Activated naive CD4-positive, alpha-beta T cell treated with anti-CD3 and anti-CD28 coated beads, Interleukin-2, amount 50 U/mL, for 72 hours (primary cell): ENCODE results near the gene DTX2. TPM values are rescaled to one million over a fixed set of nuclear protein-coding genes. Genes with fewer than 3 reads are reported as not detected.
"Not testable (repeated sequence)": the region's sequence is repeated elsewhere in the genome, so short reads cannot be mapped to it uniquely, and the experiment has no call there.

ENCODE experiments used
- ATAC-seq, 2 donors: fragments of 150-1000 bp; cut with Tn5 transposase; 2 replicates each; pipeline ENCODE4 v1.10.0; 2021; ENCODE audit warnings: mild to moderate bottlenecking in 2 of 2, moderate library complexity in 2 of 2
- DNase-seq, 2 donors: peaks; one replicate each; pipeline ENCODE4 v3.0.0; 2021 to 2022; ENCODE audit warnings: low spot score in 2 of 2
- H3K27ac Mint-ChIP-seq, 2 donors: one replicate each; pipeline ENCODE4 v1.8.0; 2022; ENCODE audit warnings: mild to moderate bottlenecking in 2 of 2, mixed read lengths in 2 of 2
- H3K36me3 Mint-ChIP-seq, 2 donors: one replicate each; pipeline ENCODE4 v1.8.0; 2022; ENCODE audit warnings: mixed read lengths in 2 of 2
- H3K9me3 Mint-ChIP-seq, 2 donors: one replicate each; pipeline ENCODE4 v1.8.0; 2022; ENCODE audit warnings: mixed read lengths in 2 of 2
- total RNA-seq, 2 donors: library from RNA; stranded (reverse); gene quantifications; one replicate each; pipeline ENCODE4 v1.2.3, GENCODE V29; 2022

The DTX2 gene
- total RNA-seq, 2 donors from 2014 or later = 22.3 to 28.5 TPM

- ATAC-seq, H3K36me3 Mint-ChIP-seq, H3K9me3 Mint-ChIP-seq, H3K27ac Mint-ChIP-seq, DNase-seq: not testable (repeated sequence)
These were observed 22.2 kb upstream of the DTX2 start for GRCh38 chr7:76439120-76439888.

DNA sequence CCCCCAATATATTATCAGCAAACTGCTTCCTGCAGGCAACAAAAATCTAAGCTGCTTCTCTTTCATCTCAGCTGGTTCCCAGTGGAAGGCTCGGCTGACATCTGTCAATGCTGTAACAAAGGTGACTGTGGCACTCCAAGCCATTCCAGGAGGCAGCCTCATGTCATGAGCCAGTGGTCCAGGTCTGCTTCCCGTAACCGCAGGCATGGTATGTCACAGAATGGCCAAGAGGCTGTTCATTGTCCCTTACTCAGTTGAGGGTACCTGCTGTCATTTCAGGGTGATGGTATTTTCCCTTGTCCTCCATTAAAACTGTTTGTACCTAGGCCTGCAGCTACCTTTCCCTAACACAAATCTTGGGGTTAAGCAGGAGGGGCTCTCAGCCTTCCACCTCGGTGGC is 21.1 kb upstream of the DTX2 start:
- not testable (repeated sequence) for ATAC-seq, H3K36me3 Mint-ChIP-seq, H3K27ac Mint-ChIP-seq, DNase-seq, H3K9me3 Mint-ChIP-seq

GRCh38 chr7:76441792-76442191 is 19.7 kb upstream of the DTX2 start:
- not testable (repeated sequence) for H3K27ac Mint-ChIP-seq, H3K36me3 Mint-ChIP-seq, H3K9me3 Mint-ChIP-seq, DNase-seq
- ATAC-seq = peak; percentile 48

DNA sequence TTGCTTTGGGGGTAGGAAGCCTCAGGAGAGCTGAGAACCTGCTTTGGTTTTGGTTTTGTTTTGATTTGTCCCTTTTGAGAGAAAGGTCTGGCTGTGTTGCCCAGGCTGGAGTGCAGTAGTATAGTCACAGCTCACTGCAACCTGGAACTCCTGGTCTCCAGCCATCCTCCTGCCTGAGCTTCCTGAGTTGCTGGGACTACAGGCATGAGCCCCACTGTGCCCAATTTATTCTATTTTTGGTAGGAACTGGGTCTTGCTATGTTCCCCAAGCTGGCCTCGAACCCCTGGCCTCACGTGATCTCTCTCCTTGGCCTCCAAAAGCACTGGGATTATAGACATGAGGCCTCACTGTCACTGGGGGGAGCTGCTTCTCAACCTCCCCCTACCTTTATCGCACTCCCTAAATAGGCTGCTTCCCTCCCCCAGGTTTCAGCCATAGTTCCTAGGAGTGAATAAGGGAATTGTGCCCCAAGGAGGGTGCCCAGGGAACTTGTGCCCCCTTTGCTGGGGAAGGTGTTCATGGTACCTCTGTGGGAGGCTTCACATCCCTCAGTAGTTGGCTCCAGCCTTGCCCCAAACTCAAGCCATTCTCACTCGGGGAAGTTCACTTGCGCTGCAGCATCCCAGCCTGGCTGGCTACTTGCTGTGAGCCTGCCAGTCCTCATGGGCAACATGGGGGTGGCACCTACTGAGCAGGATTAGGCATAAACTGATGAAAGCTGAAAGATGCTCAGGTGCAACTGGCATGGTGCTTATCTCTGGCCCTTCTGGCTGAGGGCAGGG is 18.7 kb upstream of the DTX2 start:
- ATAC-seq, H3K36me3 Mint-ChIP-seq, H3K9me3 Mint-ChIP-seq, H3K27ac Mint-ChIP-seq, DNase-seq: not testable (repeated sequence)

GRCh38 chr7:76443846-76444245 is 17.7 kb upstream of the DTX2 start:
- H3K27ac Mint-ChIP-seq = peak overlapping the region in 1 of 2 donors; percentile 92
- H3K36me3 Mint-ChIP-seq, H3K9me3 Mint-ChIP-seq, DNase-seq: not testable (repeated sequence)
- ATAC-seq = peak; percentile 51 to 71

DNA sequence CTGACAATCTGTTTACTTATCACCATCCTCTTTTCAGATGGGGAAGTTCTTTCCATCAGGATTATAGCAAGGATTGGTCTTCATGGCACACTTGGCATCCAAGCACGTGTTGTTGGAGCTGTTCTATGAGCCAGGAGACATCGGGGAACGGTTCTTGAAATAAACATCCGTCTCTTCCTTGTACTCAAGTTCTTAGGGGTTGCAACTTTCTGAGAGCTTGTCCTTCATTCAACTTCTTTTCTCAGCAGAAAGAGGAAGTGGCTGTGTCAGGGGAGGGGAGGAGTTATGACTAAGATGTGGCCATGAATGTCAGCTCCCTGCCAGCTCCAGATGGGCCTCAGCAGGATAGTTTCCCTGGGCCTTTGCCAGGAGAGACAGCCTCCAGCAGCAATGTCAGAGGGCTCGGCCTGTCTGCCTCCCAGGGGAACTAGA is 15.9 kb upstream of the DTX2 start:
- peak; percentile 82 to 83 for ATAC-seq
- H3K36me3 Mint-ChIP-seq, DNase-seq, H3K27ac Mint-ChIP-seq, H3K9me3 Mint-ChIP-seq: not testable (repeated sequence)

DNA sequence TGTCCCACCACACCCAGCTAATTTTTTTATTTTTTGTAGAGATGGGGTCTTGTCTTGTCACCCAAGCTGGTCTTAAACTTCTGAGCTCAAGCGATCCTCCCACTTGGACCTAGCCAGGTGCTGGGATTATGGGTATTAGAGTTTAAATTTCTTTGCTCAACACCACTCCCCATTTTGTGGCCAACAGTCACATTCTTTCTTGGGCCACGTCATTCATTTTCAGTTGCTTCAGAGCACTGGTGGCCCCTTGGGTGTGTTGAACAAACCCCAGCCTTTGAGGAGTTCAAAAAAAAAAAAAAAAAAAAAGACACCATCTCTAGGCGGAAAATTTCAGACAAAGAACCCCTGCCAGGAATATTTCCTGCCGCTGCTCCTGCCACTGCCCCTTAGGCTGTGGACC is 4.5 kb upstream of the DTX2 start:
- H3K9me3 Mint-ChIP-seq, ATAC-seq, DNase-seq, H3K27ac Mint-ChIP-seq, H3K36me3 Mint-ChIP-seq: not testable (repeated sequence)

GRCh38 chr7:76458504-76458903 is 3.0 kb upstream of the DTX2 start:
- DNase-seq, ATAC-seq, H3K27ac Mint-ChIP-seq, H3K9me3 Mint-ChIP-seq, H3K36me3 Mint-ChIP-seq: not testable (repeated sequence)

DNA sequence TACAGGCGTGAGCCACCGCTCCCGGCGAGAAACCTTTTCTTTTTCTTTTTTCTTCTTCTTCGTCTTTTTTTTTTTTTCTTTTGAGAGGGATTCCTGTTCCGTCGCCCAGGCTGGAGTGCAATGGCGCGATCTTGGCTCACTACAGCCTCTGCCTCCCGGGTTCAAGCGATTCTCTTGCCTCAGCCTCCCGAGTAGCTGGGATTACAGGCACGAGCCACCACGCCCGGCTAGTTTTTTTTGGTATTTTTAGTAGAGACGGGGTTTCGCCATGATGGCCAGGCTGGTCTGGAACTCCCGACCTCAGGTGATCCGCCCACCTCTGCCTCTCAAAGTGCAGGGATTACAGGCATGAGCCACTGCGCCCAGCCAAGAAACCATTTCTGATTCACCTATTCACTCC is 742 bp upstream of the DTX2 start:
- DNase-seq, ATAC-seq, H3K36me3 Mint-ChIP-seq, H3K27ac Mint-ChIP-seq, H3K9me3 Mint-ChIP-seq: not testable (repeated sequence)

GRCh38 chr7:76462271-76462882 is 868 bp downstream of the DTX2 start:
- not testable (repeated sequence) for H3K27ac Mint-ChIP-seq, ATAC-seq, H3K36me3 Mint-ChIP-seq, H3K9me3 Mint-ChIP-seq, DNase-seq

- not testable (repeated sequence) for ATAC-seq, H3K9me3 Mint-ChIP-seq, DNase-seq, H3K27ac Mint-ChIP-seq, H3K36me3 Mint-ChIP-seq
These were observed 3.5 kb downstream of the DTX2 start for GRCh38 chr7:76464959-76465358.

DNA sequence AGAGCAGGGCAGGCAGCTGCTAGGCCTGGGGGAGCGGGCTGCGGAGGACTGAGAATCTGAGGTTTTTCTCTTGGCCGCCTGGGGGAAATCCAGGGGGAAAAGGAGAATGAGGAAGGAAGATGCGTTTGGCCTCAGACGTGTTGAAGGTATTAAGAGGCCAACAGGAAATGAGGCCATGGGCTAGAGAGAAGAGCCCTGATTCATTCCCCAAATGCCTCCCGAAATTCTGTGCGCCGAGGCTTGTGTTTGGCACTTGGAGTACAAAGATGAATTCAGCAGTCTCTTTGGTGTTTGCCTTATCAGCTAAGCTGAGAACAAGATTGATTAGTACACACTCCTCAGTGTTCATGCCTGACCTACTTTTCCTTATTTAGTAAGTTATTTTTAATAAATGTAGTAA is 4.4 kb downstream of the DTX2 start:
- H3K27ac Mint-ChIP-seq, ATAC-seq, H3K36me3 Mint-ChIP-seq, H3K9me3 Mint-ChIP-seq, DNase-seq: not testable (repeated sequence)

- not testable (repeated sequence) for H3K36me3 Mint-ChIP-seq, H3K9me3 Mint-ChIP-seq, DNase-seq
- H3K27ac Mint-ChIP-seq = peak overlapping the region in 1 of 2 donors; percentile 52
- ATAC-seq = peak in 1 of 2 donors; percentile 29
These were observed 6.4 kb downstream of the DTX2 start for GRCh38 chr7:76467743-76468404.

GRCh38 chr7:76471556-76472221 is 10.2 kb downstream of the DTX2 start:
- not testable (repeated sequence) for H3K27ac Mint-ChIP-seq, ATAC-seq, DNase-seq, H3K36me3 Mint-ChIP-seq, H3K9me3 Mint-ChIP-seq

GRCh38 chr7:76473097-76473496 is 11.6 kb downstream of the DTX2 start:
- not testable (repeated sequence) for H3K9me3 Mint-ChIP-seq, H3K27ac Mint-ChIP-seq, H3K36me3 Mint-ChIP-seq, ATAC-seq, DNase-seq

DNA sequence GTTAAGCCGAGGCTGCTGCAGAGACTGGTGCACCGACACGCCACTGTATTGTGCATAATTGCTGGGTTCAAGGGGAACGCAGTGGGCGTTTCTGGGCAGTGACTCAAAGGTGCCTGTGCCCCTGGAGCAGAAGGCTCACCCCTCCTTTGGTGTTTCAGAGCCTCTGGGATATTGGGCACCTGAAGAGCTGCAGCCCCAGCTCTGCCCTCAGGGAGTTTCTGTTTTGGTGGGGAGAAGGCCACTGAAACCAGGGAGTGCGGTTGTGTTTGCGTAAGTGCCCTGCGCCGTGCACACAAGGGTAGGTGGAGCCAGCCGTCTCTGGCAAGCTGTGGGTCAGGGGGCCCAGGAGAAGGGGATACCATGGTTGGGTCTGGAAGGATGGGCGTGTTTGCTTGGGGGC is 14.8 kb downstream of the DTX2 start:
- not testable (repeated sequence) for DNase-seq, H3K36me3 Mint-ChIP-seq, ATAC-seq, H3K27ac Mint-ChIP-seq, H3K9me3 Mint-ChIP-seq
